HG03103 (cell line): ENCODE measurements around the gene EIF4G1.

Source experiments
- ATAC-seq: cut with Tn5 transposase; IDR thresholded peaks from one replicate; pipeline ENCODE4 v1.9.1; 2021; ENCODE audit warnings: low read depth; ENCODE audit not compliant: unreplicated experiment

Gene EIF4G1

DNA sequence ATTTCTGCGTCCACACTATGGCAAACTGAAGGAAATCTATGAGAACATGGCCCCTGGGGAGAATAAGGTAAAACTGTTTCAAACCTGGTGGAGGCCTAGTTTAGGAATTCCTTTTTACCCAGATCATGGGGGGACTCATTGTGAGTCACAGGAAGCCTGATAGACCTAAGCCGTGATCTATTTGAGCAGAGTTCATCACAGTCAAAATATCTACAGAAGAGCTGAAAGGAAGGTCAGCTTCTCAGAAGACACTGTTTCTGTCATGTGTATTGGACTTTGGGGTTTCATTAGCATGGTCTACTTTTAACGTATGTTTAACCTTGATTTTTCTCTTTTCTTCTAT, 14.1 kb upstream of the EIF4G1 start:
- ATAC-seq: no peak

DNA sequence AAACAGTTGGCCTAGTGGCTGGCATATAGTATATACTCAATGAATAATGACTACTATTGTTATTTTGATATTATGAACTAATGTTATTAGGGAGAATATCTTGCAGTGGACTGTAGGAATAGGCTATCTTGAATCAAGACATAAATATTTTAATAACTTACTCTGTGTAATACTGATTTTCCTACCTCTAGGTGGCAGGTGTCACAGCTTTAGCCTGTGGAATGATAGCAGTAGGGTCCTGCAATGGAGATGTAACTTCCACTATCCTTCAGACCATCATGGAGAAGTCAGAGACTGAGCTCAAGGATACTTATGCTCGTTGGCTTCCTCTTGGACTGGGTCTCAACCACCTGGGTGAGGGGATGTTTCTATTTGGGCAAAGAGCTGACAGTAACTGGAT, 8.8 kb upstream of the EIF4G1 start:
- no peak for ATAC-seq

DNA sequence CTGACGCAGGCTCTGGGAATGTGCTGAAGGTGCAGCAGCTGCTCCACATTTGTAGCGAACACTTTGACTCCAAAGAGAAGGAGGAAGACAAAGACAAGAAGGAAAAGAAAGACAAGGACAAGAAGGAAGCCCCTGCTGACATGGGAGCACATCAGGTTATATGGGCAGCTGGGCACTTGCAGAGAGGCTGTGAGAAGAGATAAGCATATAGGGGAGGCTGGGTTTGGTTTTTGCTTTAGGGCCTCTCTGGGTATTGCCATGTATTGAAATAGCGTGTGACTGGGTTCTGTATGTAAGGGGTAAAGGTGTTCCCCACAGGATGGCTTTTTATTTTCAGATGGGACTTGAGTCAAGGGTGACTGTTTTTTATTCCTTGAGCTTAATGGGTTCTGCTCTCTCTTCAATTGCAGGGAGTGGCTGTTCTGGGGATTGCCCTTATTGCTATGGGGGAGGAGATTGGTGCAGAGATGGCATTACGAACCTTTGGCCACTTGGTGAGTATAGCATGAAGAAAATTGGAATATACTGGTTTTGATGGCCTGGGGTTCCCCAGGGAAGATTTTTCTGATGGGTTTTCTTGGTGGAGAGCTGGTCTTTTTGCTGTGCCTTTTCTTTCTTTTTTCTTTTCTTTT, 7.9 kb upstream of the EIF4G1 start:
- no peak for ATAC-seq

DNA sequence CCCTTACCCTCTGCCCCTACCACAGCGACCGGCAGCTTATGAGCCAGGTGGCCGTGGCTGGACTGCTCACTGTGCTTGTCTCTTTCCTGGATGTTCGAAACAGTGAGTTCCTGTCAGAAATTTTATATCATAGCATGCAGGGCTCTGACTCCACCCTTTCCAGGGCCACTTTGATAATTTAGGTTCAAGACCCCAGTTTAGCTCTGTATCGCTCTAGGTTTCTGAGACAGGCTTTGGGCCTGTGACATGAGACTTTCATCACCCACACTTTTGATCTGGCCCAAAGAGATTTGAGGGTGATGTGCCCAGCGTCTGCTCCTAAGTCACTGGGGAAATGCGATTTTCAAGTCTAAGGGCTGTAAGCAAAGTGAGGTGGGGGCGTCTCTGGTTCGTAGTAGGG, 6.5 kb upstream of the EIF4G1 start:
- no peak for ATAC-seq

DNA sequence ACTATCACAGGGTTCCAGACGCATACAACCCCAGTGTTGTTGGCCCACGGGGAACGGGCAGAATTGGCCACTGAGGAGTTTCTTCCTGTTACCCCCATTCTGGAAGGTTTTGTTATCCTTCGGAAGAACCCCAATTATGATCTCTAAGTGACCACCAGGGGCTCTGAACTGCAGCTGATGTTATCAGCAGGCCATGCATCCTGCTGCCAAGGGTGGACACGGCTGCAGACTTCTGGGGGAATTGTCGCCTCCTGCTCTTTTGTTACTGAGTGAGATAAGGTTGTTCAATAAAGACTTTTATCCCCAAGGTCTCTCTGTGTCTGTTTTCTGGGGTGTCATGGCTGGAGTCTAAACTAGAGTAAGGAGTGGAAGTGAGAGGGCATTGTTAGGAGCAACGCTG, 5.7 kb upstream of the EIF4G1 start:
- no peak for ATAC-seq

DNA sequence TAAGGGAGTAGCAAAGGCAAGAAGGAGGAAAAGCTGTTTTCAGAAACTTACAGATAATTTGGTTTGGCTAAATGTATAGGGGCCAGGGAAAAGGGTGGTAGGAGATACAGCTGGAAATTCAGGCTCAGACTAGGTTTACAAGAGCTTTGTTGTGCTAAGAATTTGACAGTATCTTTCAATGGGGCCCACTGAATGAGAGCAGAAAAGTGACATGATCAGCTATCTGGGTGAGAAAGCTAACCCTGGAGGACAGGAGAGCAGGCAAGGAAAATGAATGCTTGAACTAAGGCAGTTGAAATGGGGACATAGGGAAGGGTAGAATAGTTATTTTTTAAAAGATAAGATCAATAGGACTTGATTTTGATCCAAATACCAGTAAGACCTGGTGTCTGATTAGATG, 2.8 kb upstream of the EIF4G1 start:
- no peak for ATAC-seq

DNA sequence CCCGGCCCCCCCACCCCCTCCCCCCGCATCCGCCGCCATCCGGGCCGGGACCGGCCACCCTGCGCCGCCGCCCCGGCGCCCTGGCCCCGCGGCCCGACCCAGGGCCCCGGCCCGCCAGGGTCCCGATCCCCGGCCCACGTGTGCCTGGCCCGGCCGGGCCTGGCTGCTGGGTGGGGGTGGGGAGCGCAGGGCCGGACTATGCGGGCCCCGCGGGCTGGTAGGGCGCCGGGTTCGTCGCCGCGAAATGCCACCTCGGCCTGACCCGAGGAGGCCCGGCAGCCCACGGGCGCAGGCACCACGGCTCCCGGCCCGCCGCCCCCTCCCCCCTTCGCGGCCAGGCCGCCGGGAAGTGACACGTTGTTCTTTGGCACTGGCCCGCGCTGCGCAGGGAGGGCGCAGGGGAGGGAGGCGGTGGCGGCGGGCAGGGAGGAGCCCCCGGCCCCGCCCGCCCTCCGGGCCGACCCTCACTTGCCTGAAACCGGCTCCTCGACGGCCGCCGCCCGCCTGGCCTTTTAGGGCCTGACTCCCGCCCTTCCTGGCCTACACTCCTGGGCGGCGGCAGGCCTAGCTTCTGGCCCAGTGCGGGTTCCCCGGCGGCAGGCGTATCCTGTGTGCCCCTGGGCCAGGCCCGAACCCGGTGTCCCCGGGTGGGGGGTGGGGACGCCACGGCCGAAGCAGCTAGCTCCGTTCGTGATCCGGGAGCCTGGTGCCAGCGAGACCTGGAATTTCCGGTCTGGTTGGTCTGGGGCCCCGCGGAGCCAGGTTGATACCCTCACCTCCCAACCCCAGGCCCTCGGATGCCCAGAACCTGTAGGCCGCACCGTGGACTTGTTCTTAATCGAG, 515 bp downstream of the EIF4G1 start:
- ATAC-seq: peak; percentile 41

DNA sequence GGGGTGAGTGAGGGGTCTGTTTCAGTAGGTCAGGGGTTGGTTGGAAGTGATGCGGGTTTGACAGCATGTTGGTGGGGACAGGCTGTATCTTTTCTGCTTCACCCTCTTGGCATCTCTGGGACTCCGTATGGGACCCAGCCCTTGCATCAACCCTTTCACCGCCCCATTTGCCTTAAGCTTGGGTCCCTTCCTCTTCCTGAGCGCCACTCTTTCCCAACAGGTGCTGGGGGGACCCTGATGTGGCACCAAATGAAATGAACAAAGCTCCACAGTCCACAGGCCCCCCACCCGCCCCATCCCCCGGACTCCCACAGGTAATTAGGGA, 1.1 kb downstream of the EIF4G1 start:
- ATAC-seq: no peak

DNA sequence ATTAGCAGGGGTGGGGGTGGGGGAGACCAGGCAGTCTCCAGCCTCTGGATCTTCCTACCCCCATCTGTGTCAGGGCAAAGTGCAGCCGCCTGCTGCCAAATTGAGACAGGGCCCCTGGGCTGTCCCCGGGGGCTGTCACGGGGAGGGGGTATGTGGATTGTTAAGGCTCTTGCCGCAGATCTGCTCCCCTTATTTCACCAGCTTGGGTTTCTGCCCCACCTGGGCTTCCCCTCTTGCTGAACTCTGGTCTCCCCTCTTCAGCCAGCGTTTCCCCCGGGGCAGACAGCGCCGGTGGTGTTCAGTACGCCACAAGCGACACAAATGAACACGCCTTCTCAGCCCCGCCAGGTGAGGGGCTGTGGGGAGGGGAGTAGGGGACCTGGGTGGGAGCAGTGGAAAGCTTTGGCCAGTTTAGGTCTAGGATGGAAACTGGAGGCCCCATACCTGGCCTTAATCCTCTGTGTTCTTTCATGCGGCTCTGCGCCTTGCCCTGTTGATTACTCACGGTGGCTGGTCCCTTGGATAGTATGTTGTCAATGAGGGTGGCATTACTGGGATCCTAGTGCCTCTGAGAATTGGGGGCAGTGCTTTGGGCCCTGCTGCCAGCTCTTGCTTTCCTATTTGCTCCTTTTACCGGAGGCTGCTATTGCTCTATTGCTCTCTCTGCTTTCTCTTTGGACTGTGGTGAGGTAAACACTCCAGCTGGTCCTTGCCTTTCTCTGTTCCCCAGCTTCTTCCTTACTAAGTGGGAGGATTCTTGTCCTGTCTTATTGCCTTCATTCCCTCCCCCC, 1.7 kb downstream of the EIF4G1 start:
- no peak for ATAC-seq

DNA sequence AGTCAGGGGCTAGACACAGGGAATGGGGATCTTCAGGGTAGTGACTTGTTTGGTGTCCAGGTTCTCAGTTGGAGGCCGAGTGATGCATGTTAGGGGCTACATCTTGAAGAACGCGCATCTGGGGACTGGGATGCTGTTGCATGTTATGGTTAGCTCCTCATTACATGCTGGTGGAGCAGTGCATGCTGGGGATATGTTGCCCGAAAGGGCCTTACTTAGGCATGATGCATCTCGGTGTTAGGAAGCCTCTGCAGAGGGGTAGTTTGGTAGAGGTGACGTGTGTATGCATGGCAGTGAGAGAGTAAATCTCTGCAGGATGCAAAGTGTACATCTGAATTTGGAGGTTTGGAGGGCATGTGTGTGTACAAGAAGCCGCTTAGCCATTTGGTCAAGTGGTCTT, 2.4 kb downstream of the EIF4G1 start:
- ATAC-seq: no peak

DNA sequence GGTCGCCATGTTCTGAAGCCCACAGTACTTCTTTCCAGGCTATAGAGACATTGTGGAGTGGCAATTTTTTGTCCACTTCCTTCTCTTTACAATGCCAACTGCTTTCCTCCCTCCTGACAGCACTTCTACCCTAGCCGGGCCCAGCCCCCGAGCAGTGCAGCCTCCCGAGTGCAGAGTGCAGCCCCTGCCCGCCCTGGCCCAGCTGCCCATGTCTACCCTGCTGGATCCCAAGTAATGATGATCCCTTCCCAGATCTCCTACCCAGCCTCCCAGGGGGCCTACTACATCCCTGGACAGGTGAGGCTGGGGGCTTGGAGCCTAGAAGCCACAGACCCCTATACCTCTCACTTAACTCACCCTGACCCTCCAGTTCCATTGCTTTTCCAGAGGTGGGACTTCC, 2.8 kb downstream of the EIF4G1 start:
- no peak for ATAC-seq

DNA sequence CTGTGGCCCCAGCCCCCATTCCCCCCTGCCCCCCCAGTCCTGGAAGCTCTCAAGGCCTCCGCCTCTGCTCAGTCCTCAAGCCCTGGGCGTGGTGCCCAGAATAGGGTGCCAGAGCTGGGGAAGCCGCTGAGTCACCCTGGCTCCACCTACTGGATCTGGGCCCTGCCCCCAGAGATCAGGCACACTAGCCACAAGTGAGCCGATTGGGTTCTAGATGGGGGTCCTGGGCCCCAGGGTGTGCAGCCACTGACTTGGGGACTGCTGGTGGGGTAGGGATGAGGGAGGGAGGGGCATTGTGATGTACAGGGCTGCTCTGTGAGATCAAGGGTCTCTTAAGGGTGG, 5.7 kb downstream of the EIF4G1 start:
- ATAC-seq: no peak

DNA sequence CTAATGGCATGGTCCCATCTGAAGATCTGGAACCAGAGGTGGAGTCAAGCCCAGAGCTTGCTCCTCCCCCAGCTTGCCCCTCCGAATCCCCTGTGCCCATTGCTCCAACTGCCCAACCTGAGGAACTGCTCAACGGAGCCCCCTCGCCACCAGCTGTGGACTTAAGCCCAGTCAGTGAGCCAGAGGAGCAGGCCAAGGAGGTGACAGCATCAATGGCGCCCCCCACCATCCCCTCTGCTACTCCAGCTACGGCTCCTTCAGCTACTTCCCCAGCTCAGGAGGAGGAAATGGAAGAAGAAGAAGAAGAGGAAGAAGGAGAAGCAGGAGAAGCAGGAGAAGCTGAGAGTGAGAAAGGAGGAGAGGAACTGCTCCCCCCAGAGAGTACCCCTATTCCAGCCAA, 7.3 kb downstream of the EIF4G1 start:
- ATAC-seq: no peak

DNA sequence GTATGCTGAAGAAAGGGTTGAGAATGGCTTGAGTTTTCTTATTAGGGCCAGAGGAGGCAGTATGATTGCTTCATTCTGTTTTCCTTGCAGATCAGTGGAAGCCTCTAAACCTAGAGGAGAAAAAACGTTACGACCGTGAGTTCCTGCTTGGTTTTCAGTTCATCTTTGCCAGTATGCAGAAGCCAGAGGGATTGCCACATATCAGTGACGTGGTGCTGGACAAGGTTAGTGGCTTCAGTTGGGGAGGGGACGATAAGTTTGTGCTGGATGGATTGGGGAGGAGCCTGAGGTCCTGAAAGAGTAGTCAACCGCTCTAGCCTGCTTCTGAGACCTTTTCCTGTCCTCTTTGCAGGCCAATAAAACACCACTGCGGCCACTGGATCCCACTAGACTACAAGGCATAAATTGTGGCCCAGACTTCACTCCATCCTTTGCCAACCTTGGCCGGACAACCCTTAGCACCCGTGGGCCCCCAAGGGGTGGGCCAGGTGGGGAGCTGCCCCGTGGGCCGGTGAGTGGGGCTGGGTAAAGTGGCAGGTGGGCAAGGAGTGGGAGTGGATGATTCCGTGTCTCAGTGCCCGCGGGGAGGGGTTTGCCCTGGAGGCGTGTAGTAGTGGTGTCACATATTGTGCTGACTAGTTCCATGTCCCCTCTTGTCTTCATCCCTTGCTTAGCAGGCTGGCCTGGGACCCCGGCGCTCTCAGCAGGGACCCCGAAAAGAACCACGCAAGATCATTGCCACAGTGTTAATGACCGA, 8.5 kb downstream of the EIF4G1 start:
- ATAC-seq: no peak

DNA sequence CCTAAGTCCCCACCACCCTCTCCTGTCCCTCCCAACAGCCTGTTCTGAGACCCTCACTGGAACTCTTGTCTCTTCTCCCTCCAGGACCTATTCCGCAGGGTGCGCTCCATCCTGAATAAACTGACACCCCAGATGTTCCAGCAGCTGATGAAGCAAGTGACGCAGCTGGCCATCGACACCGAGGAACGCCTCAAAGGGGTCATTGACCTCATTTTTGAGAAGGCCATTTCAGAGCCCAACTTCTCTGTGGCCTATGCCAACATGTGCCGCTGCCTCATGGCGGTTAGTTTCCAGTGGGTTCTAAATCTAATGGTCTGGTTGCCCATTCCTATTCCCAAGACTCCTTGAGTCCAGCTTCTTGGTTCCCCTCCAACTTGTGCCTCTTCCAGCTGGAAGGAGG, 9.3 kb downstream of the EIF4G1 start:
- ATAC-seq: no peak

DNA sequence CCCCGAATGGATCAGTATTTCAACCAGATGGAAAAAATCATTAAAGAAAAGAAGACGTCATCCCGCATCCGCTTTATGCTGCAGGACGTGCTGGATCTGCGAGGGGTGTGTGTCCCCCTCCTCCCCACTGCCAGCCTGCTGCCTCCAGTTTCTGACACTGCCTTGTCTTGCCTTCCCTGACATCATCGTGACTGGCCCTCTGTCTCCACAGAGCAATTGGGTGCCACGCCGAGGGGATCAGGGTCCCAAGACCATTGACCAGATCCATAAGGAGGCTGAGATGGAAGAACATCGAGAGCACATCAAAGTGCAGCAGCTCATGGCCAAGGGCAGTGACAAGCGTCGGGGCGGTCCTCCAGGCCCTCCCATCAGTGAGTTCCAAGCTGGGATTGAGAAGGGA, 10.9 kb downstream of the EIF4G1 start:
- no peak for ATAC-seq

DNA sequence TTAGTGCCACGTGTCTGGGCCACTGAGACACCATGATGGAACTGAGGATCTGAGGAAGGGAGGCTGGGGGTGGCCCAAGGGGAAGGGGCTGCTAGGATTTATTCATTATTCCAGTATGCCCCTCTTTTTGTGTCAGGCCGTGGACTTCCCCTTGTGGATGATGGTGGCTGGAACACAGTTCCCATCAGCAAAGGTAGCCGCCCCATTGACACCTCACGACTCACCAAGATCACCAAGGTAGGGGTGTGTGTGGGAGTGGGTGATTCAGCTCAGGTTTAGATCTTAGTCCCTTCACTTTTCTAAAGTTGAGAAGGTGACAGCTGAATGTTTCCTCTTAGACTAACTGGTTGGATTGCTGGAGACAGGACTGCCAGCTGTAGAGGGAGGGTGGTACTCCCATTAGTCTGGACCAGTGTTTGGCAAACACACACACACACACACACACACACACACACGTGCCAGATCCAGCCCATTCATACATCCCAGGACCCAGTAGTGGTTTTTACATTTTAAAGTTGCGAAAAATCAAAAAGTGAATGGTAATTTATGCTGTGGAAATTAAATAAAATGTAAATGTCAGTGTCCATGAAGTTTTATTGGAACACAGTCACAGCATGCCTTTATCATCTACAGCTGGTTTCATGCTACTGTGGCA, 11.4 kb downstream of the EIF4G1 start:
- no peak for ATAC-seq

DNA sequence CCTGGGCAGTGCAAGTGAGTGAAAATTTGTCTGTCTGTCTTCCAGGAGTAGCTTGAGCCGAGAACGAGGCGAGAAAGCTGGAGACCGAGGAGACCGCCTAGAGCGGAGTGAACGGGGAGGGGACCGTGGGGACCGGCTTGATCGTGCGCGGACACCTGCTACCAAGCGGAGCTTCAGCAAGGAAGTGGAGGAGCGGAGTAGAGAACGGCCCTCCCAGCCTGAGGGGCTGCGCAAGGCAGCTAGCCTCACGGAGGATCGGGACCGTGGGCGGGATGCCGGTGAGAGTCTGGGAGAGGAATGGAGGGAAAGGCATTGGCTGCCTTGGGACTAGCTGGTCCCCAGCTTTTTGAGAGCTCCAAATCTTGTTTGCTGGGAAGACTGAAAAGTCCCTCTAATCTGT, 12.8 kb downstream of the EIF4G1 start:
- ATAC-seq: no peak

DNA sequence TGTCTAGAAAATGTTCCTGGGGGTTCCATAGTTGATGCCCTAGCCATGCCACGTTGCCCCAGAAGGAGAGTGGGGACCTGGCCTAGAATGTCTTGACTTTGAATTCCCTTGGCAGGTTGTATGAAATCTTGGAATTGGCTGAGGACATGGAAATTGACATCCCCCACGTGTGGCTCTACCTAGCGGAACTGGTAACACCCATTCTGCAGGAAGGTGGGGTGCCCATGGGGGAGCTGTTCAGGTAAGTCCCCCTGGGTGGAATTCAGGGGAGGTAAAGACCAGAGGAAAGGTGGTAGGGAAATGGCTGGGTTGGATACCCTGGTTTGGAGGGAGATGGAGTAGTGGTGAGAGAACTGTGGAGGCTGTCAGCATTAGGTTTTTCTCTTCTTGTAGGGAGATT, 14.1 kb downstream of the EIF4G1 start:
- no peak for ATAC-seq

DNA sequence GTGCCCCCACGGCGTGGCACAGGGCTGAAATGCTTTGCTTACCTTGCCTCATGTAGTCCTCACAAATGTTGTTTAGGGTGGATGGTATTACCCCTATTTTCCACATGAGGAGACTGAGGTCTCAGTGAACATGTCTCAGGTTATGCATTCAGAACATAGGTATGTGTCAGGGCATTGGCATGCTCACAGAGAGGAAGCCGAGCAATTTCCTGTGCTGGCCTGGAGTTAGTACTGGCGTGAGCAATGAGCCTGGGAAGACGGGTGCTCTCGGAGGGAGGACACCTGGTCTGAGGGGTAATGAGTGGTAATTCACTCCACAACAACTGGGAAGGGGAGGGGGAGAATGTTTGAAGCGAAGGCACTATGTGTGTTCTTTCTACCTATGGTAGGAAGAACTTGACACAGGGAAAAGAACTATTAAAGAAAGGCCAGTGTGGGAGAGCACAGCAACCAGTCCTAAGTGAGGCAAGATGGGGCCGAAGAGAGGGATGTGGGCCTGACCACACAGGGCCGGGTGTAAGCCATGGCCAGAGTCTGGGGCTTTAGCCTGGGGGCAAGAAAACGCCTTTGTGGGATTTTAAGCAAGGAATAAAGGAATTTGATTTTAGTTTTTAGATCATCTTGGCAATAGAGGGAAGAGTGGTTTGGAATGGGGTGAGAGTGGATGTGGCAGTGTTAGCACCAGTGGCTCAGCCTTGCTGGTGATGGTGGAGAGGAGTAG, 18.1 kb downstream of the EIF4G1 start:
- ATAC-seq: no peak
